Measurements from ENCODE around the gene COL11A2.

- TF ChIP-seq, protein P1, sequence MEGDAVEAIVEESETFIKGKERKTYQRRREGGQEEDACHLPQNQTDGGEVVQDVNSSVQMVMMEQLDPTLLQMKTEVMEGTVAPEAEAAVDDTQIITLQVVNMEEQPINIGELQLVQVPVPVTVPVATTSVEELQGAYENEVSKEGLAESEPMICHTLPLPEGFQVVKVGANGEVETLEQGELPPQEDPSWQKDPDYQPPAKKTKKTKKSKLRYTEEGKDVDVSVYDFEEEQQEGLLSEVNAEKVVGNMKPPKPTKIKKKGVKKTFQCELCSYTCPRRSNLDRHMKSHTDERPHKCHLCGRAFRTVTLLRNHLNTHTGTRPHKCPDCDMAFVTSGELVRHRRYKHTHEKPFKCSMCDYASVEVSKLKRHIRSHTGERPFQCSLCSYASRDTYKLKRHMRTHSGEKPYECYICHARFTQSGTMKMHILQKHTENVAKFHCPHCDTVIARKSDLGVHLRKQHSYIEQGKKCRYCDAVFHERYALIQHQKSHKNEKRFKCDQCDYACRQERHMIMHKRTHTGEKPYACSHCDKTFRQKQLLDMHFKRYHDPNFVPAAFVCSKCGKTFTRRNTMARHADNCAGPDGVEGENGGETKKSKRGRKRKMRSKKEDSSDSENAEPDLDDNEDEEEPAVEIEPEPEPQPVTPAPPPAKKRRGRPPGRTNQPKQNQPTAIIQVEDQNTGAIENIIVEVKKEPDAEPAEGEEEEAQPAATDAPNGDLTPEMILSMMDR (CRISPR knock-in tag; IDR thresholded peaks at IDR 0.05): no peak
- TF ChIP-seq MZF1 (CRISPR knock-in tag; IDR thresholded peaks at IDR 0.05; ENCODE audit: borderline replicate concordance): no peak
- TF ChIP-seq TAF1 (CRISPR knock-in tag; IDR thresholded peaks at IDR 0.05): no peak
- no peak for TF ChIP-seq FOXK2 (IDR thresholded peaks at IDR 0.05)
- no peak for TF ChIP-seq PATZ1 (CRISPR knock-in tag; IDR thresholded peaks at IDR 0.05)
- no peak for TF ChIP-seq ZBTB26 (CRISPR knock-in tag; IDR thresholded peaks at IDR 0.05; ENCODE audit: borderline replicate concordance)
- TF ChIP-seq HDAC2 (CRISPR knock-in tag; IDR thresholded peaks at IDR 0.05): no peak
- TF ChIP-seq MXI1 (IDR thresholded peaks at IDR 0.05; ENCODE audit: borderline replicate concordance, low read depth, low read length): no peak
These were observed 17.6 kb upstream of the COL11A2 start for GRCh38 chr6:33209856-33210255.
